ENCODE results near the gene FOSL2.

DNA sequence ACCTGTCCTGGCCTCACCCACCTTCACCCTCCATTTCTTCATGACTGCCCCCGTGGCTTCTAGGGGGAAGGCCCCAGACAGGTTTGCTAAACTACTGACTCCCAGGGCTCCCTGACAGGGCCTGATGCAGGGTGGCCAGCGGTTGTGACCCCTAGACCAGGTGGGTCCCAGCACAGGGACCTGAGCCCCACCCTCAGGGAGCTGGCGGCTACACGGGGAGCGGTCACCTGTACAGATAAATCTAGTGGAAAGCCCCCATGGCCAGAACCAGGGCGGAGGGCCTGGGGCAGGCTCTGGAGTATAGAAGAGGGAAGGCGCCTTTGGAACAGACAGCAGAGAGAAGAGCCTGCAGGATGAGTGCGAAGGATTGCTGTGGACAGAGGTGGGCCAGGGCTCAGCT is 60.7 kb downstream of the FOSL2 start:
- TF ChIP-seq EZH2 (IDR thresholded peaks at IDR 0.05; ENCODE audit: low read length), result no peak
- TF ChIP-seq, protein P1, sequence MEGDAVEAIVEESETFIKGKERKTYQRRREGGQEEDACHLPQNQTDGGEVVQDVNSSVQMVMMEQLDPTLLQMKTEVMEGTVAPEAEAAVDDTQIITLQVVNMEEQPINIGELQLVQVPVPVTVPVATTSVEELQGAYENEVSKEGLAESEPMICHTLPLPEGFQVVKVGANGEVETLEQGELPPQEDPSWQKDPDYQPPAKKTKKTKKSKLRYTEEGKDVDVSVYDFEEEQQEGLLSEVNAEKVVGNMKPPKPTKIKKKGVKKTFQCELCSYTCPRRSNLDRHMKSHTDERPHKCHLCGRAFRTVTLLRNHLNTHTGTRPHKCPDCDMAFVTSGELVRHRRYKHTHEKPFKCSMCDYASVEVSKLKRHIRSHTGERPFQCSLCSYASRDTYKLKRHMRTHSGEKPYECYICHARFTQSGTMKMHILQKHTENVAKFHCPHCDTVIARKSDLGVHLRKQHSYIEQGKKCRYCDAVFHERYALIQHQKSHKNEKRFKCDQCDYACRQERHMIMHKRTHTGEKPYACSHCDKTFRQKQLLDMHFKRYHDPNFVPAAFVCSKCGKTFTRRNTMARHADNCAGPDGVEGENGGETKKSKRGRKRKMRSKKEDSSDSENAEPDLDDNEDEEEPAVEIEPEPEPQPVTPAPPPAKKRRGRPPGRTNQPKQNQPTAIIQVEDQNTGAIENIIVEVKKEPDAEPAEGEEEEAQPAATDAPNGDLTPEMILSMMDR (optimal IDR thresholded peaks at IDR 0.05 in 1 of 3, IDR thresholded peaks at IDR 0.05 in 1 of 3, conservative IDR thresholded peaks at IDR 0.05 in 1 of 3; ENCODE audit: extremely low read depth in 1 of 3, insufficient read depth in 2 of 3, low read length in 3 of 3), result no peak
